Measurements from ENCODE around the gene SFSWAP.
"Not testable (repeated sequence)": the region's sequence is repeated elsewhere in the genome, so short reads cannot be mapped to it uniquely, and the experiment has no call there.

Gene SFSWAP

GRCh38 chr12:131679816-131680215 lies 31.1 kb upstream of the SFSWAP start:
- DNase-seq (ENCODE audit: low read depth in 2 of 2): not testable (repeated sequence)

- not testable (repeated sequence) for DNase-seq (ENCODE audit: low read depth in 2 of 2)
Measured at GRCh38 chr12:131680392-131681256, 30.3 kb upstream of the SFSWAP start.

GRCh38 chr12:131681257-131681620 lies 29.7 kb upstream of the SFSWAP start:
- DNase-seq (ENCODE audit: low read depth in 2 of 2): no peak

GRCh38 chr12:131681746-131682509 lies 29.0 kb upstream of the SFSWAP start:
- DNase-seq (ENCODE audit: low read depth in 2 of 2): not testable (repeated sequence)

- no peak for DNase-seq (ENCODE audit: low read depth in 2 of 2)
Measured at GRCh38 chr12:131682510-131682895, 28.4 kb upstream of the SFSWAP start.

- DNase-seq (ENCODE audit: low read depth in 2 of 2): no peak
Measured at GRCh38 chr12:131683266-131684014, 27.4 kb upstream of the SFSWAP start.

- DNase-seq (ENCODE audit: low read depth in 2 of 2): no peak
Measured at GRCh38 chr12:131684015-131684725, 26.7 kb upstream of the SFSWAP start.

GRCh38 chr12:131687346-131688125 lies 23.4 kb upstream of the SFSWAP start:
- DNase-seq (ENCODE audit: low read depth in 2 of 2): no peak

- DNase-seq (ENCODE audit: low read depth in 2 of 2): no peak
Measured at GRCh38 chr12:131688131-131688844, 22.6 kb upstream of the SFSWAP start.

GRCh38 chr12:131688845-131689154 lies 22.1 kb upstream of the SFSWAP start:
- DNase-seq (ENCODE audit: low read depth in 2 of 2): no peak

GRCh38 chr12:131690320-131690719 lies 20.6 kb upstream of the SFSWAP start:
- DNase-seq (ENCODE audit: low read depth in 2 of 2): no peak

GRCh38 chr12:131692431-131692830 lies 18.5 kb upstream of the SFSWAP start:
- no peak for DNase-seq (ENCODE audit: low read depth in 2 of 2)

- DNase-seq (ENCODE audit: low read depth in 2 of 2): no peak
Measured at GRCh38 chr12:131693149-131693548, 17.7 kb upstream of the SFSWAP start.

GRCh38 chr12:131694116-131694838 lies 16.6 kb upstream of the SFSWAP start:
- no peak for DNase-seq (ENCODE audit: low read depth in 2 of 2)

GRCh38 chr12:131695968-131696367 lies 14.9 kb upstream of the SFSWAP start:
- DNase-seq (ENCODE audit: low read depth in 2 of 2): no peak

- DNase-seq (ENCODE audit: low read depth in 2 of 2): no peak
Measured at GRCh38 chr12:131698286-131698685, 12.6 kb upstream of the SFSWAP start.

GRCh38 chr12:131699434-131699833 lies 11.5 kb upstream of the SFSWAP start:
- DNase-seq (ENCODE audit: low read depth in 2 of 2): peak; percentile 1 to 2

GRCh38 chr12:131700271-131700670 lies 10.6 kb upstream of the SFSWAP start:
- DNase-seq (ENCODE audit: low read depth in 2 of 2): no peak

GRCh38 chr12:131701705-131702572 lies 9.0 kb upstream of the SFSWAP start:
- no peak for DNase-seq (ENCODE audit: low read depth in 2 of 2)

Data from fibroblast of skin of left quadriceps (primary cell).